NB4 (cell line): ENCODE results near the gene DHX16.

Experiments used
- CTCF ChIP-seq: IDR thresholded peaks from one replicate; pipeline ENCODE4 v1.5.1; 2012; ENCODE audit warnings: low read depth, low read length
- MAX ChIP-seq: IDR thresholded peaks from 2 replicates; pipeline ENCODE4 v1.6.1; 2011; ENCODE audit warnings: low read depth, low read length
- POLR2A ChIP-seq: IDR thresholded peaks from 2 replicates; pipeline ENCODE4 v1.6.1; 2011; ENCODE audit warnings: mild to moderate bottlenecking; ENCODE audit not compliant: insufficient read length; ENCODE audit errors: extremely low read depth

- TF ChIP-seq CTCF (peak; percentile 96), POLR2A (no peak), MAX (no peak)
These were observed 6.3 kb upstream of the DHX16 start for GRCh38 chr6:30678964-30679726.
